ENCODE data around the gene ANKRD29. TPM values are rescaled to one million over a fixed set of nuclear protein-coding genes. Genes with fewer than 3 reads are reported as not detected.
A peak's percentile ranks its signal among the peaks of the same experiment; 100 is the strongest.

Gene ANKRD29
- total and polyA plus RNA-seq, 8 donors: 1.2 to 150 (median 10.6) TPM

DNA sequence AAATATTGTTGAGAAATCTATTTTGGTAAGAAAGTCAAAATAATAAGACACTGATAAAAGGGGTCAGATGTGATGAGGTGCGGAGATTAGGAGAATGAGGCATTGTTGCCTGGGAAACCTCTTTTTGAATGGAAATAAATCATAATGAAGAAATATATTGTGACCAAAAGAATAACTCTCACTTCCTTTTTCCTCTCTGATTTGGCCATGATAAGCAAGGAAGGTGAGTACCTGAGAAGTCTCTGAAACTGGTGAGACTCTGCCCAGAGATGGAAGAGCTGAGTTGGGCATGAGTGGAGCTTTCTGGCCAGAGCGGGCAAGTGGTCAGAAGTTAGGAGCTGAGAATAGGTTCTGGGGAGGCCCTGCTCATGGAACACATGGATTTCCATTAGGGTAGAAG, 38.3 kb upstream of the ANKRD29 start:
- intact Hi-C loops (cut with DNase I; ENCODE audit: low total_unique reads): no loop called here
- H3K36me3 ChIP-seq: no peaks in the 10 kb centered on the region
- TF ChIP-seq, protein P1, sequence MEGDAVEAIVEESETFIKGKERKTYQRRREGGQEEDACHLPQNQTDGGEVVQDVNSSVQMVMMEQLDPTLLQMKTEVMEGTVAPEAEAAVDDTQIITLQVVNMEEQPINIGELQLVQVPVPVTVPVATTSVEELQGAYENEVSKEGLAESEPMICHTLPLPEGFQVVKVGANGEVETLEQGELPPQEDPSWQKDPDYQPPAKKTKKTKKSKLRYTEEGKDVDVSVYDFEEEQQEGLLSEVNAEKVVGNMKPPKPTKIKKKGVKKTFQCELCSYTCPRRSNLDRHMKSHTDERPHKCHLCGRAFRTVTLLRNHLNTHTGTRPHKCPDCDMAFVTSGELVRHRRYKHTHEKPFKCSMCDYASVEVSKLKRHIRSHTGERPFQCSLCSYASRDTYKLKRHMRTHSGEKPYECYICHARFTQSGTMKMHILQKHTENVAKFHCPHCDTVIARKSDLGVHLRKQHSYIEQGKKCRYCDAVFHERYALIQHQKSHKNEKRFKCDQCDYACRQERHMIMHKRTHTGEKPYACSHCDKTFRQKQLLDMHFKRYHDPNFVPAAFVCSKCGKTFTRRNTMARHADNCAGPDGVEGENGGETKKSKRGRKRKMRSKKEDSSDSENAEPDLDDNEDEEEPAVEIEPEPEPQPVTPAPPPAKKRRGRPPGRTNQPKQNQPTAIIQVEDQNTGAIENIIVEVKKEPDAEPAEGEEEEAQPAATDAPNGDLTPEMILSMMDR (IDR thresholded peaks at IDR 0.05): no peak
- no peak for TF ChIP-seq POLR2AphosphoS5 (IDR thresholded peaks at IDR 0.05)
- TF ChIP-seq EP300 (IDR thresholded peaks at IDR 0.05): no peak
- no peak for DNase-seq
- no peaks in the 10 kb centered on the region for H3K9me3 ChIP-seq
- no peak overlapping the region for H3K27ac ChIP-seq
- WGBS, 5 donors: 48 to 96% (median 68%) methylated on average over 2 of the region's 2 CpGs
- no peaks in the 10 kb centered on the region for H3K4me1 ChIP-seq
- no peak overlapping the region for H3K4me3 ChIP-seq
- H3K27me3 ChIP-seq: no peaks in the 10 kb centered on the region

DNA sequence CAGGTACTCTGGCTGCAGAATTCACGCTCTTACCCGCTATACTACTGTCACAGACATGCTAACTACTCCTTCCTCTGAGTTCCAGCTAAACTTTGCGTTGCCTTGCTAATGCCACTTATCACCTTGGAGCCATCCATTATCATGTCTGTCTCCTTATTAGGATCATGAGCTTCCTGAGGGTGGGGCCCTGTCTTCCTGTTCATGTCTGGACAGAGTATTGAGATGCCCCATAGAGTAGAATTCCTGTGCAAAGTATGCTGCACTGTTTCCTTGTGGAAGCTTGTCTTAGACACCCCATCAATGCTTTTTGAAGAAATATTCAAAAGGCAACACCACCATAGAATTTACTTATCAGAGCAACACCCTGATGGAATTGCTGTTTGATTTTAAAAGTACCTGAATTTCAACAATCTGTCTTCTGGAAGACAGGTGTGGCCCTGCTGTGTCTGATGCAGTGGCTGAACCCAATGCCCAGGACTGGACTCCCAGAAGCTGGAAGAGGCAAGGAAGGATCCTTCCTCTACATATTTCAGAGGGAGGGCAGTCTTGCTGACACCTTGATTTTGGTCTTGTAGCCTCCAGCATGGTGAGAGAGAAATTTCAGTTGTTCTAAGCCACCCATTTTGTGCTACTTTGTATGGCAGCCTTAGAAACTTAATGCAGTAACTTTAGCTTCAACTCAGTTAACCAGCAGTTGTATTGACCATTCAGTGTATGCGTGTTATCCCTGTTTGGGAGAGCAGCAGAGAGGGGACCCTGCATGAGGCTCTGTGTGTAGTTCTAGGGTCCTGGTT, 32.1 kb upstream of the ANKRD29 start:
- peak overlapping the region in 1 of 5 donors; percentile 2 for H3K27ac ChIP-seq
- H3K27me3 ChIP-seq: peaks cover 0 to 8% (median 4%) of the 10 kb centered on the region in 3 donors
- no peaks in the 10 kb centered on the region for H3K9me3 ChIP-seq
- TF ChIP-seq POLR2AphosphoS5 (IDR thresholded peaks at IDR 0.05) (no peak), EP300 (IDR thresholded peaks at IDR 0.05) (no peak), POLR2A (IDR thresholded peaks at IDR 0.05) (no peak)
- TF ChIP-seq, protein P1 (IDR thresholded peaks at IDR 0.05): no peak
- no peak for DNase-seq
- intact Hi-C loops (cut with DNase I; ENCODE audit: low total_unique reads): loop anchor here (10.0 kb wide), 1 partner anchor 70 kb away; no protein-coding TSS in a partner anchor
- H3K36me3 ChIP-seq: no peaks in the 10 kb centered on the region
- H3K4me1 ChIP-seq: peaks cover 4 to 33% (median 14%) of the 10 kb centered on the region in 4 donors
- no peak overlapping the region for H3K4me3 ChIP-seq
- WGBS, 5 donors: 89 to 93% (median 89%) methylated on average over 4 of the region's 4 CpGs

GRCh38 chr18:23693846-23694245, 31.1 kb upstream of the ANKRD29 start:
- DNase-seq: peak; percentile 34 to 65
- Histone ChIP-seq H3K9me3 (no peaks in the 10 kb centered on the region), H3K4me1 (peaks cover 13 to 43% (median 24%) of the 10 kb centered on the region in 4 donors), H3K27me3 (peaks cover 0 to 18% (median 11%) of the 10 kb centered on the region in 3 donors), H3K36me3 (no peaks in the 10 kb centered on the region), H3K27ac (no peak overlapping the region), H3K4me3 (no peak overlapping the region)
- intact Hi-C loops (cut with DNase I; ENCODE audit: low total_unique reads): loop anchor here (10.0 kb wide), 1 partner anchor 69 kb away; no protein-coding TSS in a partner anchor
- TF ChIP-seq POLR2A (IDR thresholded peaks at IDR 0.05) (no peak), POLR2AphosphoS5 (IDR thresholded peaks at IDR 0.05) (peak in 1 of 3 donors; percentile 34)
- 47 to 74% (median 51%) methylated on average over 2 of the region's 2 CpGs for WGBS, 5 donors

DNA sequence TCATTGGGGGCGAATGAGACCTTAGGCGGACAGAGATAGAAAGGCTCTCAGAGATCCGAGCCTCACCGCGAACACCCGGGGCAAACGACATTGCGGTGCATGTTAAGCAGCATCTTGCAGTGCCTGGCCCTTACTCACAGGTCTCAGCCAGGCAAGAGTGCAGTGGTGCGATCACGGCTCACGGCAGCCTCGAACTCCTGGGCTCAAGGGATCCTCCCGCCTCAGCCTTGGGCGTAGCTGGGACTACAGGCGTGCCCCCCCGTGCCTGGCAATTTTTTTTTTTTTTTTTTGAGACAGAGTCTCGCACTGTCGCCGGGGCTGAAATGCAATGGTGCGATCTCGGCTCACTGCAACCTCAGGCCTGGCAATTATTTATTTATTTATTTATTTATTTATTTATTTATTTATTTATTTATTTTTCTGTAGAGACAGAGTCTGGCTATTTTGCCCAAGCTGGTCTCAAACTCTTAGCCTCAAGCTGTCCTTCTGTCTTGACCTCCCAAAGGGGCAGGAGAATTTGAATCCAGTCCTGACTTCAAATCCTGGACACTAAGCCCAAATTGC, 27.9 kb upstream of the ANKRD29 start:
- Histone ChIP-seq H3K4me1 (peaks cover 16 to 47% (median 29%) of the 10 kb centered on the region in 4 donors), H3K36me3 (no peaks in the 10 kb centered on the region), H3K9me3 (no peaks in the 10 kb centered on the region), H3K27me3 (peaks cover 0 to 31% (median 11%) of the 10 kb centered on the region in 3 donors), H3K27ac (peak overlapping the region in 1 of 5 donors; percentile 81), H3K4me3 (peak overlapping the region; percentile 68 to 79 (median 73))
- intact Hi-C loops (cut with DNase I; ENCODE audit: low total_unique reads): loop anchor here (10.0 kb wide), 1 partner anchor 66 kb away; no protein-coding TSS in a partner anchor
- TF ChIP-seq POLR2A (IDR thresholded peaks at IDR 0.05) (no peak), POLR2AphosphoS5 (IDR thresholded peaks at IDR 0.05) (no peak), EP300 (IDR thresholded peaks at IDR 0.05) (no peak)
- TF ChIP-seq, protein P1 (IDR thresholded peaks at IDR 0.05): no peak
- DNase-seq: peak in 1 of 2 donors; percentile 38
- 64 to 78% (median 67%) methylated on average over 21 of the region's 21 CpGs for WGBS, 5 donors

Measured in stomach (tissue), 9 donors.